ENCODE data around the gene ERI3. TPM values are rescaled to one million over a fixed set of nuclear protein-coding genes. Genes with fewer than 3 reads are reported as not detected.

The ERI3 gene
- total RNA-seq, 1 donor from 2014 or later, result 30.9 TPM

GRCh38 chr1:44318097-44319088 is 36.7 kb downstream of the ERI3 start:
- intact Hi-C loops (cut with micrococcal nuclease), result loop anchor here (1.0 to 5.0 kb wide), 4 partner anchors 37 to 105 kb away; partner anchors contain the start of genes DMAP1 and ERI3

GRCh38 chr1:44316231-44316759 is 38.8 kb downstream of the ERI3 start:
- intact Hi-C loops (cut with micrococcal nuclease), result loop anchor here (1.0 to 5.0 kb wide), 2 partner anchors 10 to 64 kb away; no protein-coding TSS in a partner anchor

- intact Hi-C loops (cut with micrococcal nuclease), result loop anchor here (5.0 kb wide), 1 partner anchor 63 kb away; no protein-coding TSS in a partner anchor
Observed at GRCh38 chr1:44315521-44315920, 39.5 kb downstream of the ERI3 start.

DNA sequence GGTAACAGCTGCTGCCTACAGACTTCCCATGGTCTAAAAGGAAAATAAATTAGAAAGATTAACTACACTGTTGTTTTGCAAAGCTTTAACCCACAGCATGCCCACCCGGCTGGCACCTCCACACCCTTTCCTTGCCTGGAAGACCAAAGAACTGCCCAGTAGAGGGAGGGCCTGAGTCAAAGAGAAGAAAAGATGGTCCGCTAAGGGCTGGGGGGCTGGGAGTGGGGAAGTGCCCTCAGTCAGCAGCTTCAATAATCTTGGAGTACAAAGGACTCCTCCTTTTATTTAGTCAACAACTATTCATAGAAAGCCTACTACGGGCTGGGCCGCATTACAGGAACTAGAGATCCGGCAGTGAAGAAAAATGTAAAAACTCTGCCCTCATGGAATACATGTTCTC is 40.6 kb downstream of the ERI3 start:
- intact Hi-C loops (cut with micrococcal nuclease), result no loop called here

DNA sequence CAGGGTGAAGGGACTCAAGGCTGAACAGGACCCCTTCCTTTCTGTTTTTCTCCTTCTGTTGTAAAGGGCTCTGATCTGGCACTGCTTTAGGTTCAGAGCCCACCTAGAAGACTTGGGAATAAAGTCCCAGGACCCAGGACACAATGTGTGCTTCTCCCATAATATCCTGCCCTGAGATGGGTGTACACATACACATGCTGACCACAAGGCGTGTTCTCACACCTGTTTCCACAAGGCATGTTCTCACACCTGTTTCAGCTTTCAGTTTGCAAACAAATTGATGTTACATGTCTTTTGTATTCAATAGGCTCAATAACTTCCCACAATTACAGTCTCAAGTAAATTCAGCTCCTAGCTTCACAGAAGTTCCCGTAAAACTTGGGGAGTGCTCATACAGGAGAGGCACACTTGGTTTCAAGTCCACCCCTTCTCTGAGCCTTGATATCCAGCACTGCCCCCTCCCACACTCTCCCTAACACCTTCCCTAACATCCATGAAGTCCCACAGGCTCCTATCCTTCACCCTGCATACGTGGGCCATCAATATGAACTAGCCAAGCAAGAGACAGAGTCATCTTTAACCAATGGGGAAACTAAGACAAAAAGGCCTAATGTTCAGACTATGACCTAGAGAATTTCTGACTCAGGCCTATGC is 41.7 kb downstream of the ERI3 start:
- intact Hi-C loops (cut with micrococcal nuclease), result no loop called here

- intact Hi-C loops (cut with micrococcal nuclease), result no loop called here
Observed at GRCh38 chr1:44312399-44313196, 42.5 kb downstream of the ERI3 start.

DNA sequence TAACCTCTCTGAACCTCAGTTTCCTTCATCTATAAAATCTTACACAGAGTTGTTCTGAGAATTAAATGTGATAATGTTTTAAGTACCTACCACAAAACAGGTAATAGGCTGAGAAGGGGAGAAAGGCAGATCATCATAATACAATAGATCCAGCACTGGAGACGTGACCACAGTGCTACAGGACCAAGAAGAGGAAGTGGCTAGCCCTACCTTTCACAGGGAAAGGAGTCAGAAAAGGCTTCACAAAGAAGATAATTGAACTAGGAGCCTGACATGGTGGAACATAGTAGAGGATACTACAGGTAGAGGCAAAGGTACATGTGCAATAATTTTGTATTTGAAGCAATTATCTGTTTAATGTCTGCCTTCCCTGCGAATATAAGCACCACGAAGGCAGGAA is 45.1 kb downstream of the ERI3 start:
- intact Hi-C loops (cut with micrococcal nuclease), result no loop called here

DNA sequence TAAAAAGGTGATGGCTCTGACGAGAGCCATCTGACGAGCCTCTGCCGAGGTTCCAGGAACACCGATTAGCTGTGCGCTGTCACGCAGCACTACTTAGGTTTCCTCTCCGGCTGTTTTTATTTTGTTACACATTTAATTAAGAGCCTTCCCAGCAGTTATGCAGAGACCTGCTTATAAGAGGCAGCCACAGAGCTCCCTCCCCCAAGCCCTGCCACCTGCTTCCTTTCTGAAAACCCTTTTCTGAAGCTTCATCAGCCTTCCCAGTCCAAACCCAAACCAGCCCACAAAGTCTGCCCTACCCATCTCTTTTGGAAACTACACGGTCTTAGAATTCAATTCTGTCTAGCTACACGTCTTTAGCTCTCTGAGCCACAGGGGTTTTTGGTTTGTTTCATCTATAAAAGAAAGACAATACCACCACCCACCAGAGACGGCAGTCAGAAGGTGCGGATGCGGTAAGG is 49.1 kb downstream of the ERI3 start:
- intact Hi-C loops (cut with micrococcal nuclease), result loop anchor here (1.0 kb wide), 3 partner anchors 10 to 93 kb away; partner anchors contain the start of genes DMAP1 and ERI3

DNA sequence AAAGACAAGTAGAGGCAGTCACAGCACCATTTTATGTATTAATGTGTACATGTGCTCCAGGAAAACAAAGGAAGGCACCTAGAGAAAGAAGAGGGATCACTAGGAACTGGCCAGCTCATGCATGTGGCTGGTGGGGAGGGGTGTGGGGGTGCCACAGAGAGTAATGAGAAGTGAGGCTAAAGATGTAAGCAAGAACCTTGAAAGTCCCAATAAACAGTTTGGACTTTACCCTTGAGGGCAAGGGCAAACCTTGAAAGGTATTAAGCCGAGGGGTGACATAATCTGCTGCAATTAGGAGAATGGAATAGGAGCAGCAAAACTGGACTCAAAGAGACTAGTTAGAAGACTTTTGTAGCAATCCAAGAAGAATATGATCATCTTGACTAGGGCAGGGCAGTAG is 51.5 kb downstream of the ERI3 start:
- intact Hi-C loops (cut with micrococcal nuclease), result no loop called here

DNA sequence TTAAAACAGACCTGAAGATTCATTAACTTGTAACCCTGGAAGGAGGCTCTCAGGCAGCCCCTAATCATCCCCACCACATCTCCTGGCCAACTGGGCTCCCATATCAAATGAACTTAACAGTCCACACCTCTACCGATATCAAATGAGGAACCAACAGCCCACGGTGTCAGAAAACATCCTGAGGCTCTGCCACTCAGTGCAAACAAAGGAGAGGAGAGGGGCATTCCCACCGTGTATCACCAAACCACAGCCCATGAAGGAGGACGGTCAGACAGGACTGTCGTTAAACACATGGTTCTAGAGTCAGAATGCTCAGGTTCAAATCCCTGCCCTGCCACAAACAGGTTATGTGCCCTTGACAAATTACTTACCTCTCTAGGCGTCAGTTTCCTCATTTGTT is 52.5 kb downstream of the ERI3 start:
- intact Hi-C loops (cut with micrococcal nuclease), result no loop called here

DNA sequence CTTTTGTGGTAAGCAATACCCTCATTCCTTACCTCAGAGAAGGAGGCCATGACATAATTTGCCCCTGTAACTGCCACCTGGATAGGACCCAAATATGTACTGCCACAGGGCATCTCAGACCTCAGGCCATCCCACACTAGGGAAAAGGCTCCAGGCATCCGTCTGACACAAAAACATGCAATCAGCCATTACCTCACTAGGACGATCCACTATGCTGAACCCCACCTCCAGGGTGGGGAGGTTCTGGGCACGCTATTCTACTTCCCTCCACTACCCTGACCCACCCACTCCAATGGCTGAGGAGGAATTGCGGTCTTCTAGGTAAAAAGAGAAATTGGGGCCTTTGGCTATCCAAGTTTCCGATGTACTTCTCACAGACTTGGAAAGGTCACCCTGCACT is 53.6 kb downstream of the ERI3 start:
- intact Hi-C loops (cut with micrococcal nuclease), result no loop called here

- intact Hi-C loops (cut with micrococcal nuclease), result no loop called here
Observed at GRCh38 chr1:44300852-44301251, 54.2 kb downstream of the ERI3 start.

- intact Hi-C loops (cut with micrococcal nuclease), result no loop called here
Observed at GRCh38 chr1:44297695-44298400, 57.2 kb downstream of the ERI3 start.

- intact Hi-C loops (cut with micrococcal nuclease), result no loop called here
Observed at GRCh38 chr1:44296806-44297205, 58.3 kb downstream of the ERI3 start.

- intact Hi-C loops (cut with micrococcal nuclease), result no loop called here
Observed at GRCh38 chr1:44296086-44296485, 59.0 kb downstream of the ERI3 start.

GRCh38 chr1:44294588-44295007 is 60.5 kb downstream of the ERI3 start:
- intact Hi-C loops (cut with micrococcal nuclease), result no loop called here

DNA sequence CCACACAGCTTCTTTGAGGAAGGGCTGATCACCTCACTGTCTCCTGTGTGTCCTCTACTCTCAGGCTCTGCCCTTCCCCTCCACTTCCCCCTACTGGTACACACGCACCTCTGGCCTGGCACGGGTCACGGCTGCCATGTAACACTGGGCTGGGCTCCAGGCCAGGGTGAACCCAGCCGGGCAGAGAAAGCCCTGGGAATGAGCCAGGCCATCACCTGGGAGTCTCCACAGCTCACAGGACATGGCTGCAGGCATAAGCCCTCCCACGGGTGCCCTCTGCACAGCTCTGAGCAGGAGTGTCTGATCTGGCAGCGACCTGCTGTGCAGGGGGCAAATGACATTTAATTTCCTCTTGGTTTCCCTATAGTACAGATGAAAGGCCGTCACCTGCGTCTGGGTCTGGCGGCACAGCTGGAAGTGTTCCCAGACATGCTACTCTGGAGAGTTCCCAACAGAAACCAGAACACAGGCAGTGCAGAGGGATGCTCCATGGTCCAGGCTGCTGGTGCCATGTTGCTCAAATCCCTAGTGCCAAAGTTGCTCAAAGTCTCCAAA is 61.2 kb downstream of the ERI3 start:
- intact Hi-C loops (cut with micrococcal nuclease), result no loop called here

DNA sequence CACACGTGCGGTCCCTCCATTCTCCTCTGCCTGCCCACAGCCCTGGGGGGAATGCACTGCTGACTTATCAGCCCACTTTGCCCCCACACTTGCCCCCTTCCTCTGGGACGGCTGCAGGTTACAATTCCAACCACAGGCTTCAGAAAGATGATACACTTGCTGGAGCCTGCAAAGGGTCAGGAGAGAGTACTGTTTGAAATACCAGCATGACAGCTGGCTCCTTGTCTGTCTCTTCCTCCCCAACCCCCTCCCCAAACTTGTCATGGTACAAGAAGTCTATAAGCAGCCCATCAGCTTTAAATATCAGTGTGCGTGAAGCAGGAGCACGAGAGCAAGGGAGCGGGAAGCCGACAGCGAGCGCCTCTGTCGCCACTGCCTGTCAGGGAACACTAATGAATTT is 62.4 kb downstream of the ERI3 start:
- intact Hi-C loops (cut with micrococcal nuclease), result no loop called here

DNA sequence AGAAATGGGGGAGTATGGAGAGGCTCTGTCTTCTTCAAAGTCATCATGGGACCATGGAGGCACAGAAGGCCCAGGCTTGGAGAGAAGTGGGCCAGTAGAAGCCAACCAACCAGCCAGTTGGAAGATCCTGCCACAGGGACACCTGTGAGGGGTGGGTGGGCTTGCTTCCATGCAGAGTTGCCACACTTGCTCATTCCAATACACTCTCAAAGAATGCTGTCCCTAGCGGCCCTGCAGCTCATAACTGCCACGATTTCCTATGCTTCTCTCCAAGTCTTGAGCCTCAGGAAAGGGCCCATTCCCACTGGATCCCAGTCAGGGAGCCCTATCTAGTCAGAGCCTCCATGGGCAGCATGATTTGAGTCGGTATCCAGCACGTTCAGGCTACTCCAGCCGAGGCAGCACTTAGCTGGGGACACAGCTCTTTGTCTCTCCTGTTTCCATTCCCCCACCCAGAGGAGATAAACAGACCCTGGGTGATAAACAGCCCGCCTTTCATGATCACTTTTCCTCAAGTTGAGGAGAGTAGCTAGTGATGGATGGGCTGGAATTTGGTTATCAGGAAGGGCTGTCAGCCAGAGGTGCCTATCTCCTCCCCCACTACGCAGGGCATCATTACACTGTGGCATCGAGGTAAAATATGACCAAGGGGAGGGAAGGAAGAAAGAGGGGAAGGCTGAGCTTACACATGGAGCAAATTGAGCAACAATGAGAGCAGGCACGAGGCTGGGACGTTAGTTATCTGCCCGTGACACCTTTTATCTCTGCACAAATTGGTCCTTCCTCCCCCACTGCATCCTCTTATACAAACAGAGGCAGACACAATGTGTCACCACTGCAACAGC is 64.6 kb downstream of the ERI3 start:
- intact Hi-C loops (cut with micrococcal nuclease), result no loop called here
